ENCODE results near the gene GCLC. TPM values are rescaled to one million over a fixed set of nuclear protein-coding genes. Genes with fewer than 3 reads are reported as not detected.

GCLC gene
- total and polyA plus RNA-seq, 2 donors from 2014 or later, result 14.8 to 31.8 TPM

DNA sequence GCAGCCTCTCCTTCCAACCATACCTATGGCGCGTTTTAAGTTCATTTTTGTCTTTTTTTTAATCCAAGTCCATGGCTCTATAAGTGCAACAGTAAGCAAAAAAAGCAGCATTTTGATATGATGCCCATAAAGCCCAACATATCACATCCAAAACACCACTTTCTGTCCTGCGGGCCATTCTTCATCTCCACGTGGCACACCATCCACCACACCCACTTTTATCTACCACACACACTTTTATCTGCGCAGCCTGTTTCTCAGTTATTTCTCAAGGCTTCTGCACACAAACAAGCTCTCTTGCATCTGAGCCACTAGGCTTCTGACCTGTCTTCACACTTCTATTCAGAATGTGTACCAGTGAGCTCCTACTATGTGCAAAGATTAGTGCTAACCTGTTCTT is 5.3 kb downstream of the GCLC start:
- no peaks in the 10 kb centered on the region for H3K27me3 ChIP-seq (ENCODE audit: control insufficient read depth, insufficient read depth, low read length)
- no peak for FAIRE-seq

DNA sequence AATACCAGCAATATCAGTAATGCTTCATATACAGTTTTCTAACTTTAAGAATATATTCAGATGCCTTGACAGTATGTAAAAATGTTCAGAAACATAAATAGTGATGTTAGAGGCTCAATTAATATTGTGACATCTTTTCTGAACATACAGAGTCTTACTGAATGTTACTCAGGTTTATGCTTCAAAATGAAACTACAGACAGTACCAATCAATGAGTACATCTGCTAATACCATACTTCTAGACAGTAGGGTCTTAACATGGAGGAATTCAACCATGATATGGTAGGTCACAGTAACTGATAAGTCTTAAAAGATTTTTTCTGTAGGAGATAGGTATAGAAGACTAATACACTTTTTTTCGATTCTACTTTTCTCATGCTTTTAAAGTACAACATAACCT is 8.3 kb downstream of the GCLC start:
- H3K27me3 ChIP-seq (ENCODE audit: control insufficient read depth, insufficient read depth, low read length), result no peaks in the 10 kb centered on the region
- no peaks in the 10 kb centered on the region for H3K4me1 ChIP-seq (ENCODE audit: control insufficient read depth in 2 of 3, insufficient read depth in 2 of 3, low read depth in 1 of 3, low read length in 3 of 3)
- no peak overlapping the region for H3K9ac ChIP-seq (ENCODE audit: low read length in 3 of 3)
- TF ChIP-seq, protein P1, sequence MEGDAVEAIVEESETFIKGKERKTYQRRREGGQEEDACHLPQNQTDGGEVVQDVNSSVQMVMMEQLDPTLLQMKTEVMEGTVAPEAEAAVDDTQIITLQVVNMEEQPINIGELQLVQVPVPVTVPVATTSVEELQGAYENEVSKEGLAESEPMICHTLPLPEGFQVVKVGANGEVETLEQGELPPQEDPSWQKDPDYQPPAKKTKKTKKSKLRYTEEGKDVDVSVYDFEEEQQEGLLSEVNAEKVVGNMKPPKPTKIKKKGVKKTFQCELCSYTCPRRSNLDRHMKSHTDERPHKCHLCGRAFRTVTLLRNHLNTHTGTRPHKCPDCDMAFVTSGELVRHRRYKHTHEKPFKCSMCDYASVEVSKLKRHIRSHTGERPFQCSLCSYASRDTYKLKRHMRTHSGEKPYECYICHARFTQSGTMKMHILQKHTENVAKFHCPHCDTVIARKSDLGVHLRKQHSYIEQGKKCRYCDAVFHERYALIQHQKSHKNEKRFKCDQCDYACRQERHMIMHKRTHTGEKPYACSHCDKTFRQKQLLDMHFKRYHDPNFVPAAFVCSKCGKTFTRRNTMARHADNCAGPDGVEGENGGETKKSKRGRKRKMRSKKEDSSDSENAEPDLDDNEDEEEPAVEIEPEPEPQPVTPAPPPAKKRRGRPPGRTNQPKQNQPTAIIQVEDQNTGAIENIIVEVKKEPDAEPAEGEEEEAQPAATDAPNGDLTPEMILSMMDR (IDR thresholded peaks at IDR 0.05; ENCODE audit: borderline replicate concordance, extremely low read depth, insufficient read depth), result no peak
- no peak overlapping the region for H3K4me3 ChIP-seq (ENCODE audit: low read length in 3 of 3)
- FAIRE-seq (no peak), DNase-seq (no peak)
- intact Hi-C loops (cut with DNase I), result no loop called here
- no peaks in the 10 kb centered on the region for H3K36me3 ChIP-seq (ENCODE audit: control insufficient read depth in 2 of 3, insufficient read depth in 3 of 3, low read length in 3 of 3)
- no peaks in the 10 kb centered on the region for H3K9me3 ChIP-seq (ENCODE audit: control insufficient read depth in 2 of 3, insufficient read depth in 1 of 3, low read length in 3 of 3)
- H3K27ac ChIP-seq (ENCODE audit: low read depth in 2 of 2, low read length in 2 of 2), result no peak overlapping the region

More for the DNA sequence above, 5.3 kb downstream of the GCLC start:
- Histone ChIP-seq H3K36me3 (ENCODE audit: control insufficient read depth in 2 of 3, insufficient read depth in 3 of 3, low read length in 3 of 3) (no peaks in the 10 kb centered on the region), H3K9ac (ENCODE audit: low read length in 3 of 3) (no peak overlapping the region), H3K9me3 (ENCODE audit: control insufficient read depth in 2 of 3, insufficient read depth in 1 of 3, low read length in 3 of 3) (no peaks in the 10 kb centered on the region), H3K4me1 (ENCODE audit: control insufficient read depth in 2 of 3, insufficient read depth in 2 of 3, low read depth in 1 of 3, low read length in 3 of 3) (peaks cover 0 to 8% (median 0%) of the 10 kb centered on the region in 3 donors), H3K27ac (ENCODE audit: low read depth in 2 of 2, low read length in 2 of 2) (no peak overlapping the region), H3K4me3 (ENCODE audit: low read length in 3 of 3) (no peak overlapping the region)
- no peak for DNase-seq
- TF ChIP-seq, protein P1 (IDR thresholded peaks at IDR 0.05; ENCODE audit: borderline replicate concordance, extremely low read depth, insufficient read depth), result no peak
- intact Hi-C loops (cut with DNase I), result no loop called here

DNA sequence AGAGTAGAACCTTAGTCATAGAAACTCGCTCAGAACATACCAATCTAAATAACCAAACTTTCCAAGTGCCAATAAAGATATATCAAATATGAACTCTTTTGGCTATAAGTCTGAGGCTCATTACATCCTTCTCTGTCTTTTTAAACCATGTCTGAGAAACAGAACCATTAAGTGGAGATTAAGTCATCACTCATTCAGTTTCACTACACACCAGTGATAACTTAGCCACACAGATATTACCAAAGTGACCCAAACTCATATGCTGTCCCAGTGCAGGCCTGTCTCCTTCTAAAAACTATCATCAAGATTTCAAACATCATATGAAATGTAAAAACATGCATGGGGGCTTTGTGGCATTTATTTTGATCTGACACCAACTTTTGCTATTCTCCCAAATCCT is 12.0 kb downstream of the GCLC start:
- intact Hi-C loops (cut with DNase I), result no loop called here
- Histone ChIP-seq H3K36me3 (ENCODE audit: control insufficient read depth in 2 of 3, insufficient read depth in 3 of 3, low read length in 3 of 3) (no peaks in the 10 kb centered on the region), H3K9ac (ENCODE audit: low read length in 3 of 3) (no peak overlapping the region), H3K4me3 (ENCODE audit: low read length in 3 of 3) (no peak overlapping the region), H3K27ac (ENCODE audit: low read depth in 2 of 2, low read length in 2 of 2) (no peak overlapping the region), H3K4me1 (ENCODE audit: control insufficient read depth in 2 of 3, insufficient read depth in 2 of 3, low read depth in 1 of 3, low read length in 3 of 3) (peaks cover 0 to 2% (median 0%) of the 10 kb centered on the region in 3 donors), H3K27me3 (ENCODE audit: control insufficient read depth, insufficient read depth, low read length) (no peaks in the 10 kb centered on the region), H3K9me3 (ENCODE audit: control insufficient read depth in 2 of 3, insufficient read depth in 1 of 3, low read length in 3 of 3) (no peaks in the 10 kb centered on the region)
- DNase-seq (no peak), FAIRE-seq (no peak)
- TF ChIP-seq, protein P1 (IDR thresholded peaks at IDR 0.05; ENCODE audit: borderline replicate concordance, extremely low read depth, insufficient read depth), result no peak
